ENCODE measurements around the gene MARK3.
A peak's percentile ranks its signal among the peaks of the same experiment; 100 is the strongest.

The MARK3 gene

GRCh38 chr14:103526247-103526913 lies 141.2 kb downstream of the MARK3 start:
- DNase-seq (ENCODE audit: low read depth in 2 of 2) = no peak

- DNase-seq (ENCODE audit: low read depth in 2 of 2) = no peak
Observed at GRCh38 chr14:103526914-103527248, 141.7 kb downstream of the MARK3 start.

GRCh38 chr14:103527408-103528145 lies 142.4 kb downstream of the MARK3 start:
- no peak for DNase-seq (ENCODE audit: low read depth in 2 of 2)

GRCh38 chr14:103528146-103528586 lies 143.0 kb downstream of the MARK3 start:
- DNase-seq (ENCODE audit: low read depth in 2 of 2) = no peak

- DNase-seq (ENCODE audit: low read depth in 2 of 2) = peak; percentile 66 to 68
Observed at GRCh38 chr14:103528587-103529382, 143.6 kb downstream of the MARK3 start, which contains the start of gene TRMT61A. TSS of gene TRMT61A (plus strand) at chr14:103529196. CDS start at chr14:103529979, 783 bp downstream.

- DNase-seq (ENCODE audit: low read depth in 2 of 2) = no peak
Observed at GRCh38 chr14:103529383-103530365, 144.5 kb downstream of the MARK3 start.

- no peak for DNase-seq (ENCODE audit: low read depth in 2 of 2)
Observed at GRCh38 chr14:103530390-103530789, 145.2 kb downstream of the MARK3 start.

- DNase-seq (ENCODE audit: low read depth in 2 of 2) = no peak
Observed at GRCh38 chr14:103530831-103531230, 145.6 kb downstream of the MARK3 start.

- no peak for DNase-seq (ENCODE audit: low read depth in 2 of 2)
Observed at GRCh38 chr14:103531421-103532215, 146.4 kb downstream of the MARK3 start.

GRCh38 chr14:103532216-103533136 lies 147.3 kb downstream of the MARK3 start:
- no peak for DNase-seq (ENCODE audit: low read depth in 2 of 2)

GRCh38 chr14:103533137-103533998 lies 148.2 kb downstream of the MARK3 start:
- no peak for DNase-seq (ENCODE audit: low read depth in 2 of 2)

- no peak for DNase-seq (ENCODE audit: low read depth in 2 of 2)
Observed at GRCh38 chr14:103533999-103534575, 148.9 kb downstream of the MARK3 start.

- DNase-seq (ENCODE audit: low read depth in 2 of 2) = no peak
Observed at GRCh38 chr14:103534576-103535061, 149.4 kb downstream of the MARK3 start.

GRCh38 chr14:103535081-103535890 lies 150.1 kb downstream of the MARK3 start:
- DNase-seq (ENCODE audit: low read depth in 2 of 2) = no peak

GRCh38 chr14:103535891-103536565 lies 150.8 kb downstream of the MARK3 start:
- DNase-seq (ENCODE audit: low read depth in 2 of 2) = no peak

GRCh38 chr14:103536693-103537092 lies 151.5 kb downstream of the MARK3 start:
- DNase-seq (ENCODE audit: low read depth in 2 of 2) = no peak
